Testis (tissue), 3 donors: ENCODE data around the gene ASXL3. TPM values are rescaled to one million over a fixed set of nuclear protein-coding genes. Genes with fewer than 3 reads are reported as not detected.

Source experiments
- DNase-seq: peaks from one replicate; pipeline ENCODE4 v3.0.0-alpha.2; 2019
- H3K27ac ChIP-seq, 2 donors: fragments of 200-600 bp; sonication (generic); one replicate each; pipeline ENCODE4 v1.5.1; 2019
- H3K27me3 ChIP-seq: fragments of 200-600 bp; sonication (generic); one replicate; pipeline ENCODE4 v1.5.1; 2019
- H3K36me3 ChIP-seq: fragments of 200-600 bp; sonication (generic); one replicate; pipeline ENCODE4 v1.5.1; 2017; ENCODE audit warnings: low read depth; ENCODE audit errors: missing control alignments
- H3K4me1 ChIP-seq: fragments of 200-600 bp; sonication (generic); one replicate; pipeline ENCODE4 v1.5.1; 2019
- H3K4me3 ChIP-seq, 2 donors: fragments of 200-600 bp; sonication (generic); one replicate each; pipeline ENCODE4 v1.5.1; 2017 to 2019
- H3K9me3 ChIP-seq: fragments of 200-600 bp; sonication (generic); one replicate; pipeline ENCODE4 v1.5.1; 2017
- POLR2A ChIP-seq: fragments of 450-650 bp; IDR thresholded peaks from one replicate; pipeline ENCODE4 v1.6.1; 2017; ENCODE audit warnings: antibody characterized with exemption, mild to moderate bottlenecking, moderate library complexity
- WGBS, 2 donors: methylation state at CpG; one replicate each; pipeline ENCODE4 v1.1.5; 2018; 5-methylcytosine and 5-hydroxymethylcytosine counted together
- intact Hi-C: fragments of 100-400 bp; cut with DNase I; formaldehyde crosslinking; loops from one replicate; pipeline ENCODE4 v1.15.1; 2023; ENCODE audit warnings: low total_unique reads
- polyA plus RNA-seq: library from polyadenylated mRNA; stranded (reverse); fragments of 350-450 nt; fragmentation: Illumina TruSeq; extraction: RNeasy Lipid Tissue Mini Kit (QIAGEN cat#74804); gene quantifications from one replicate; pipeline ENCODE4 v1.2.3, GENCODE V29; 2014; ENCODE audit warnings: low read depth, low replicate concordance; ENCODE audit not compliant: insufficient read depth
- total RNA-seq, 2 donors: library from RNA; depleted of rRNA; stranded (reverse); fragments of >200 nt; gene quantifications; one replicate each; pipeline ENCODE4 v1.2.3, GENCODE V29; 2016
- TF ChIP-seq, protein P1 (sequence below), 3 experiments: fragments of 450-650 bp in 2 of 3; fragments of 200-600 bp in 1 of 3; sonication (generic) in 1 of 3; IDR thresholded peaks; one replicate each; pipeline ENCODE4 v1.5.1; 2016 to 2019; ENCODE audit warnings: antibody characterized with exemption in 3 of 3, mild to moderate bottlenecking in 2 of 3, moderate library complexity in 1 of 3

The ASXL3 gene
- total and polyA plus RNA-seq, 3 donors from 2014 or later, result 15.4 to 18.0 (median 15.7) TPM

DNA sequence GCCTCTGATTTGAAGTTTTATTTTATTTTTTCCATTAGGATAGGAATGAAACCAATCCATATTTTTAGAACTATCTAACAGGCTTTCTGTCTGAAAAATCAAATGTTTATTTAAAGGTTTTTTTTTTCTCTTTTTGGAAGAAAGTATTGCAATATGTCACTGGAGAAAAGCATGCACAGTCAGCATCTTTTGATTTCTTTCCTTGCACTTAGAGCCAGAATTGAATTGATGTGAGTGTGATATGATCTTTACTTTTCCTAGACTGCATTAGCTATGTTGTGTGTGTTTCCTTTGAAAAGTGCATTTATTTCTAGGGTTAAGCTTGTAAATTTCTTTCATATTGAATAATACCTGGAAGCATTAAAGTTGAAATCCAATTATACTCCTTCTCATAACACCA lies 87.6 kb downstream of the ASXL3 start:
- no peaks in the 10 kb centered on the region for H3K36me3 ChIP-seq
- no peaks in the 10 kb centered on the region for H3K27me3 ChIP-seq
- DNase-seq, result no peak
- H3K27ac ChIP-seq, result no peak overlapping the region
- no peaks in the 10 kb centered on the region for H3K9me3 ChIP-seq
- H3K4me3 ChIP-seq, result no peak overlapping the region
- TF ChIP-seq, protein P1, sequence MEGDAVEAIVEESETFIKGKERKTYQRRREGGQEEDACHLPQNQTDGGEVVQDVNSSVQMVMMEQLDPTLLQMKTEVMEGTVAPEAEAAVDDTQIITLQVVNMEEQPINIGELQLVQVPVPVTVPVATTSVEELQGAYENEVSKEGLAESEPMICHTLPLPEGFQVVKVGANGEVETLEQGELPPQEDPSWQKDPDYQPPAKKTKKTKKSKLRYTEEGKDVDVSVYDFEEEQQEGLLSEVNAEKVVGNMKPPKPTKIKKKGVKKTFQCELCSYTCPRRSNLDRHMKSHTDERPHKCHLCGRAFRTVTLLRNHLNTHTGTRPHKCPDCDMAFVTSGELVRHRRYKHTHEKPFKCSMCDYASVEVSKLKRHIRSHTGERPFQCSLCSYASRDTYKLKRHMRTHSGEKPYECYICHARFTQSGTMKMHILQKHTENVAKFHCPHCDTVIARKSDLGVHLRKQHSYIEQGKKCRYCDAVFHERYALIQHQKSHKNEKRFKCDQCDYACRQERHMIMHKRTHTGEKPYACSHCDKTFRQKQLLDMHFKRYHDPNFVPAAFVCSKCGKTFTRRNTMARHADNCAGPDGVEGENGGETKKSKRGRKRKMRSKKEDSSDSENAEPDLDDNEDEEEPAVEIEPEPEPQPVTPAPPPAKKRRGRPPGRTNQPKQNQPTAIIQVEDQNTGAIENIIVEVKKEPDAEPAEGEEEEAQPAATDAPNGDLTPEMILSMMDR (IDR thresholded peaks at IDR 0.05), result no peak
- no peak for TF ChIP-seq POLR2A
- intact Hi-C loops, result no loop called here
- H3K4me1 ChIP-seq, result no peaks in the 10 kb centered on the region

DNA sequence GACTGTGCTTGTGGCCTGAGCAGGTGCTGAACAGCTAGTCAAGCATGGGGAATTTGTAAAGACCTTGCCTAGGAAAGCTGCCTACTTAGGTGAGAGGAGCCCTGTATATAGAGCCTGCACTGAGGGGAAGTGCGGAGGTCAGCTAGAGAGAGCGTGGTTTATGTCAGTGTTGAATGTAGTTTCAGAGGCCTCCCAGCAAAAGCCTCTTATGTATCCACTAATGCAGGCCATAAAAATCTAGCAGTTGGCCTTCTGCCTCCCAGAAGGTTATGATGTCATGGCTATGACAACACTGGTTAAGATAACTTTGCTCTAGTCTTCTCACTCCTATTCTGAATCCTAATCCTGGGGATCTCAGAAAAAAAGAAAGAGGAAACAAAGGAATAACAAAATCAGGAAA lies 88.9 kb downstream of the ASXL3 start:
- WGBS, 2 donors, result 89 to 97% methylated on average over 2 of the region's 2 CpGs
- Histone ChIP-seq H3K27ac (no peak overlapping the region), H3K4me1 (no peaks in the 10 kb centered on the region), H3K27me3 (no peaks in the 10 kb centered on the region), H3K36me3 (no peaks in the 10 kb centered on the region), H3K4me3 (no peak overlapping the region), H3K9me3 (no peaks in the 10 kb centered on the region)
- DNase-seq, result no peak
- TF ChIP-seq POLR2A, result no peak
- TF ChIP-seq, protein P1 (IDR thresholded peaks at IDR 0.05), result no peak
- intact Hi-C loops, result no loop called here

DNA sequence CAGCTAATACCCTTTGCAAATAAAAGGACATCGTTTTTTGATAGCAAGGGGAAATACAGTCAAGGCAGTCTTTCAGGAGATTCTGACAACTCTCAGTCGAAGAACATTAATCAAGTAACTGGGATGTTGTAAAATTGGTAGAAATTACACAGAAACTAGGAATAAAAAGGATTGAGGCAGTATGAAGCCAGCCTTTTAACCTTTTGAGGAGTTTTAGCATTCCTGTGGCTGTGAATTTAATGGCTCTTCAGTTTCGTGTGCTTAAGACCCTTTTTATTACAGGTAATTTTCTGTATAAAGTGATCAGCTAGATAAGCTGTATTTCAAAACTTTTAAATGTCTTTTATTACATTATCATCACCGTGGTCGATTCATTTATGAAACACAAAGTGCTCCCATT lies 91.6 kb downstream of the ASXL3 start:
- Histone ChIP-seq H3K27me3 (no peaks in the 10 kb centered on the region), H3K27ac (no peak overlapping the region), H3K36me3 (no peaks in the 10 kb centered on the region), H3K4me1 (no peaks in the 10 kb centered on the region), H3K4me3 (no peak overlapping the region), H3K9me3 (no peaks in the 10 kb centered on the region)
- no peak for TF ChIP-seq POLR2A
- TF ChIP-seq, protein P1 (IDR thresholded peaks at IDR 0.05), result no peak
- intact Hi-C loops, result no loop called here
- WGBS, 2 donors, result 78 to 79% methylated on average over 5 of the region's 5 CpGs
- DNase-seq, result no peak

DNA sequence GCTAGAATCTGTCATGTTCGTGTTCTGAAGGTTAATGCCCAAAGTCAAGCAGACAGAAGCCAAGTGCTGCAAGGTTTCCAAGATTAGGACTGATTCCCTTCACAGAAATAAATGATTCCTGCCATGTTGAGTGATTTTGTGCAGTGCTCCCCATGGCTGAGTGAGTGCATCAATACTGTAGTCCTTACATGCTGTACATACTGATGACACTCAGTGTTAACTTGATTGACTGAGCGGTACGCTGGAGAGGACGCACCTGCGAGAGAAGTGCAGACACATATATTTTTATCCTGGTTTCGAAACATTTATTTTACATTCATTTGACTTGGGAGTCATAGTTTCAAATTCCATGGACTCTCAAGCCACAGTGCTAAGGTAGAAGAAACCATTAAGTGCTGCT lies 92.0 kb downstream of the ASXL3 start:
- 93 to 96% methylated on average over 6 of the region's 6 CpGs for WGBS, 2 donors
- Histone ChIP-seq H3K27me3 (no peaks in the 10 kb centered on the region), H3K4me1 (no peaks in the 10 kb centered on the region), H3K4me3 (no peak overlapping the region), H3K9me3 (no peaks in the 10 kb centered on the region), H3K27ac (no peak overlapping the region), H3K36me3 (no peaks in the 10 kb centered on the region)
- no peak for DNase-seq
- intact Hi-C loops, result no loop called here
- TF ChIP-seq, protein P1 (IDR thresholded peaks at IDR 0.05), result no peak
- no peak for TF ChIP-seq POLR2A

DNA sequence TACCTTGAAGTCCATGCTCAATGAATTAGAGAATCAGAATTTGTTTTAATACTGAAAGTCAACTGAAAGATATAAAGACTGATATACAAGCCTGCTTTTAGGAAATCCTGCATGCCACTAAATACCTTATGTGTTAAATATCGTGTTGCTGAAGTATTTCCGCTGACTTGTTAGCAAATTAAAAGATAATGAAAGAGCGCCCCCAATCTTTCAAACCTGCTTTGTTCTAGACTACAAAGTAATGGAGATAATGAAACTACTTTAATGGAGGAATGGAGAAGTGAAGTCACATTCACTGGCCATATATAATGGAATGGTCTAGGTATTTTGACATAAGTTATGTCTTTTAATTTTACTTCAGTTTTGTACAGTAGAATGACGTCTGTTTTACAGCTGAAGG lies 95.7 kb downstream of the ASXL3 start:
- Histone ChIP-seq H3K36me3 (no peaks in the 10 kb centered on the region), H3K27me3 (no peaks in the 10 kb centered on the region), H3K9me3 (no peaks in the 10 kb centered on the region), H3K4me1 (no peaks in the 10 kb centered on the region), H3K4me3 (no peak overlapping the region), H3K27ac (no peak overlapping the region)
- no peak for DNase-seq
- intact Hi-C loops, result no loop called here
- 91 to 92% methylated on average over 4 of the region's 4 CpGs for WGBS, 2 donors
- TF ChIP-seq POLR2A, result no peak
- TF ChIP-seq, protein P1 (IDR thresholded peaks at IDR 0.05), result no peak
